GM18868 (cell line): ENCODE measurements around the gene ACER3.
A peak's percentile ranks its signal among the peaks of the same experiment; 100 is the strongest.

ENCODE experiments used
- ATAC-seq: cut with Tn5 transposase; IDR thresholded peaks from one replicate; pipeline ENCODE4 v1.9.1; 2021; ENCODE audit warnings: mild to moderate bottlenecking, moderate library complexity; ENCODE audit not compliant: unreplicated experiment

Gene ACER3

GRCh38 chr11:76919467-76919866 lies 58.7 kb downstream of the ACER3 start:
- no peak for ATAC-seq

- ATAC-seq, result no peak
These were observed 59.4 kb downstream of the ACER3 start for GRCh38 chr11:76919887-76920746.

- ATAC-seq, result no peak
These were observed 66.4 kb downstream of the ACER3 start for GRCh38 chr11:76927160-76927559.

- no peak for ATAC-seq
These were observed 74.3 kb downstream of the ACER3 start for GRCh38 chr11:76935042-76935441.

GRCh38 chr11:76939219-76939631 lies 78.5 kb downstream of the ACER3 start:
- ATAC-seq, result no peak

GRCh38 chr11:76944225-76944624 lies 83.5 kb downstream of the ACER3 start:
- no peak for ATAC-seq

- ATAC-seq, result no peak
These were observed 85.5 kb downstream of the ACER3 start for GRCh38 chr11:76946223-76946622.

- no peak for ATAC-seq
These were observed 86.5 kb downstream of the ACER3 start for GRCh38 chr11:76947190-76947589.

GRCh38 chr11:76947800-76948199 lies 87.1 kb downstream of the ACER3 start:
- ATAC-seq, result no peak

GRCh38 chr11:76955459-76956114 lies 94.9 kb downstream of the ACER3 start:
- ATAC-seq, result no peak

GRCh38 chr11:76962583-76963416 lies 102.1 kb downstream of the ACER3 start:
- peak; percentile 99 for ATAC-seq

GRCh38 chr11:76963417-76964168 lies 102.9 kb downstream of the ACER3 start:
- ATAC-seq, result peak; percentile 21

GRCh38 chr11:76972051-76972450 lies 111.3 kb downstream of the ACER3 start:
- ATAC-seq, result no peak

- no peak for ATAC-seq
These were observed 113.6 kb downstream of the ACER3 start for GRCh38 chr11:76974179-76974891.

- no peak for ATAC-seq
These were observed 114.8 kb downstream of the ACER3 start for GRCh38 chr11:76975513-76975912.

GRCh38 chr11:76977791-76978190 lies 117.1 kb downstream of the ACER3 start:
- no peak for ATAC-seq

- no peak for ATAC-seq
These were observed 117.5 kb downstream of the ACER3 start for GRCh38 chr11:76978239-76978638.

GRCh38 chr11:76978818-76979217 lies 118.1 kb downstream of the ACER3 start:
- ATAC-seq, result no peak

GRCh38 chr11:76980196-76980595 lies 119.5 kb downstream of the ACER3 start:
- ATAC-seq, result no peak

GRCh38 chr11:76984743-76985142 lies 124.0 kb downstream of the ACER3 start:
- ATAC-seq, result no peak
